ENCODE measurements around the gene CHADL. TPM values are rescaled to one million over a fixed set of nuclear protein-coding genes. Genes with fewer than 3 reads are reported as not detected.

CHADL gene
- total and polyA plus RNA-seq, 2 of the 8 experiments (the other 6 are each of a cell fraction or from before 2014, with no cell fraction given): 0.78 to 1.4 TPM

DNA sequence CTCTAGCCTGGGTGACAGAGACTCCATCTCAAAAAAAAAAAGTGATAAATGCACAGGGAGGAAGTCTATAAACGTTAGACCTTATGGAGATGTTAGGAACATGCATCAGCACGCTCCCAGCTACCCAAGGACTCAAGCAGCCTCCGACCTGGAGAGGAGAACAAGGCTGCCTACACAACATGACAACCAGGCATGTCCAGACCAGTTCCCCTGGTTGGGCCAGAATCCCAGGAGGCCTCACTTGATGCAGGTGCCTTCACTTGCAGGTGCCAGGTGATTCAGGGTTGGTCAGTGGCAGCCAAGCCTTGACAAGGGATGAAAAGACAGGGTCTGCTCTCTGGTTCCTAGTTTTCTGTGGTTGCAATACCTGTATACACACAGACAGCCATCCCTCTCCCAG, 39.3 kb upstream of the CHADL start (continued):
- TF ChIP-seq, protein P1, sequence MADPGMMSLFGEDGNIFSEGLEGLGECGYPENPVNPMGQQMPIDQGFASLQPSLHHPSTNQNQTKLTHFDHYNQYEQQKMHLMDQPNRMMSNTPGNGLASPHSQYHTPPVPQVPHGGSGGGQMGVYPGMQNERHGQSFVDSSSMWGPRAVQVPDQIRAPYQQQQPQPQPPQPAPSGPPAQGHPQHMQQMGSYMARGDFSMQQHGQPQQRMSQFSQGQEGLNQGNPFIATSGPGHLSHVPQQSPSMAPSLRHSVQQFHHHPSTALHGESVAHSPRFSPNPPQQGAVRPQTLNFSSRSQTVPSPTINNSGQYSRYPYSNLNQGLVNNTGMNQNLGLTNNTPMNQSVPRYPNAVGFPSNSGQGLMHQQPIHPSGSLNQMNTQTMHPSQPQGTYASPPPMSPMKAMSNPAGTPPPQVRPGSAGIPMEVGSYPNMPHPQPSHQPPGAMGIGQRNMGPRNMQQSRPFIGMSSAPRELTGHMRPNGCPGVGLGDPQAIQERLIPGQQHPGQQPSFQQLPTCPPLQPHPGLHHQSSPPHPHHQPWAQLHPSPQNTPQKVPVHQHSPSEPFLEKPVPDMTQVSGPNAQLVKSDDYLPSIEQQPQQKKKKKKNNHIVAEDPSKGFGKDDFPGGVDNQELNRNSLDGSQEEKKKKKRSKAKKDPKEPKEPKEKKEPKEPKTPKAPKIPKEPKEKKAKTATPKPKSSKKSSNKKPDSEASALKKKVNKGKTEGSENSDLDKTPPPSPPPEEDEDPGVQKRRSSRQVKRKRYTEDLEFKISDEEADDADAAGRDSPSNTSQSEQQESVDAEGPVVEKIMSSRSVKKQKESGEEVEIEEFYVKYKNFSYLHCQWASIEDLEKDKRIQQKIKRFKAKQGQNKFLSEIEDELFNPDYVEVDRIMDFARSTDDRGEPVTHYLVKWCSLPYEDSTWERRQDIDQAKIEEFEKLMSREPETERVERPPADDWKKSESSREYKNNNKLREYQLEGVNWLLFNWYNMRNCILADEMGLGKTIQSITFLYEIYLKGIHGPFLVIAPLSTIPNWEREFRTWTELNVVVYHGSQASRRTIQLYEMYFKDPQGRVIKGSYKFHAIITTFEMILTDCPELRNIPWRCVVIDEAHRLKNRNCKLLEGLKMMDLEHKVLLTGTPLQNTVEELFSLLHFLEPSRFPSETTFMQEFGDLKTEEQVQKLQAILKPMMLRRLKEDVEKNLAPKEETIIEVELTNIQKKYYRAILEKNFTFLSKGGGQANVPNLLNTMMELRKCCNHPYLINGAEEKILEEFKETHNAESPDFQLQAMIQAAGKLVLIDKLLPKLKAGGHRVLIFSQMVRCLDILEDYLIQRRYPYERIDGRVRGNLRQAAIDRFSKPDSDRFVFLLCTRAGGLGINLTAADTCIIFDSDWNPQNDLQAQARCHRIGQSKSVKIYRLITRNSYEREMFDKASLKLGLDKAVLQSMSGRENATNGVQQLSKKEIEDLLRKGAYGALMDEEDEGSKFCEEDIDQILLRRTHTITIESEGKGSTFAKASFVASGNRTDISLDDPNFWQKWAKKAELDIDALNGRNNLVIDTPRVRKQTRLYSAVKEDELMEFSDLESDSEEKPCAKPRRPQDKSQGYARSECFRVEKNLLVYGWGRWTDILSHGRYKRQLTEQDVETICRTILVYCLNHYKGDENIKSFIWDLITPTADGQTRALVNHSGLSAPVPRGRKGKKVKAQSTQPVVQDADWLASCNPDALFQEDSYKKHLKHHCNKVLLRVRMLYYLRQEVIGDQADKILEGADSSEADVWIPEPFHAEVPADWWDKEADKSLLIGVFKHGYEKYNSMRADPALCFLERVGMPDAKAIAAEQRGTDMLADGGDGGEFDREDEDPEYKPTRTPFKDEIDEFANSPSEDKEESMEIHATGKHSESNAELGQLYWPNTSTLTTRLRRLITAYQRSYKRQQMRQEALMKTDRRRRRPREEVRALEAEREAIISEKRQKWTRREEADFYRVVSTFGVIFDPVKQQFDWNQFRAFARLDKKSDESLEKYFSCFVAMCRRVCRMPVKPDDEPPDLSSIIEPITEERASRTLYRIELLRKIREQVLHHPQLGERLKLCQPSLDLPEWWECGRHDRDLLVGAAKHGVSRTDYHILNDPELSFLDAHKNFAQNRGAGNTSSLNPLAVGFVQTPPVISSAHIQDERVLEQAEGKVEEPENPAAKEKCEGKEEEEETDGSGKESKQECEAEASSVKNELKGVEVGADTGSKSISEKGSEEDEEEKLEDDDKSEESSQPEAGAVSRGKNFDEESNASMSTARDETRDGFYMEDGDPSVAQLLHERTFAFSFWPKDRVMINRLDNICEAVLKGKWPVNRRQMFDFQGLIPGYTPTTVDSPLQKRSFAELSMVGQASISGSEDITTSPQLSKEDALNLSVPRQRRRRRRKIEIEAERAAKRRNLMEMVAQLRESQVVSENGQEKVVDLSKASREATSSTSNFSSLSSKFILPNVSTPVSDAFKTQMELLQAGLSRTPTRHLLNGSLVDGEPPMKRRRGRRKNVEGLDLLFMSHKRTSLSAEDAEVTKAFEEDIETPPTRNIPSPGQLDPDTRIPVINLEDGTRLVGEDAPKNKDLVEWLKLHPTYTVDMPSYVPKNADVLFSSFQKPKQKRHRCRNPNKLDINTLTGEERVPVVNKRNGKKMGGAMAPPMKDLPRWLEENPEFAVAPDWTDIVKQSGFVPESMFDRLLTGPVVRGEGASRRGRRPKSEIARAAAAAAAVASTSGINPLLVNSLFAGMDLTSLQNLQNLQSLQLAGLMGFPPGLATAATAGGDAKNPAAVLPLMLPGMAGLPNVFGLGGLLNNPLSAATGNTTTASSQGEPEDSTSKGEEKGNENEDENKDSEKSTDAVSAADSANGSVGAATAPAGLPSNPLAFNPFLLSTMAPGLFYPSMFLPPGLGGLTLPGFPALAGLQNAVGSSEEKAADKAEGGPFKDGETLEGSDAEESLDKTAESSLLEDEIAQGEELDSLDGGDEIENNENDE (IDR thresholded peaks at IDR 0.05; ENCODE audit: insufficient replicate concordance, low read length): no peak
- TF ChIP-seq CBX5 (IDR thresholded peaks at IDR 0.05; ENCODE audit: low read depth, low read length) (no peak), TAF7 (optimal IDR thresholded peaks at IDR 0.05; ENCODE audit: borderline replicate concordance, low read depth, low read length) (no peak), SIRT6 (IDR thresholded peaks at IDR 0.05; ENCODE audit: low read length) (no peak), ATF3 (IDR thresholded peaks at IDR 0.05; ENCODE audit: insufficient read depth, low read depth, low read length) (no peak), RXRA (IDR thresholded peaks at IDR 0.05; ENCODE audit: insufficient read depth, low read depth, low read length) (no peak), ZNF274 (IDR thresholded peaks at IDR 0.05; ENCODE audit: borderline replicate concordance, extremely low read depth, low read length) (no peak), SIX5 (IDR thresholded peaks at IDR 0.05; ENCODE audit: low read depth, low read length) (no peak), YY1 (IDR thresholded peaks at IDR 0.05; ENCODE audit: low read depth, low read length) (no peak)
